Liver (tissue), 9 donors: ENCODE results near the gene CATSPER3. TPM values are rescaled to one million over a fixed set of nuclear protein-coding genes. Genes with fewer than 3 reads are reported as not detected.

Source experiments
- DNase-seq: peaks from one replicate; pipeline ENCODE4 v3.0.0-alpha.2; 2017; ENCODE audit warnings: low spot score
- H3K27ac ChIP-seq, 2 donors: one replicate each; pipeline ENCODE4 v1.7.0; 2013; ENCODE audit warnings: inconsistent platforms in 2 of 2, low read length in 2 of 2, control low read depth in 1 of 2, low read depth in 1 of 2, mild to moderate bottlenecking in 1 of 2
- H3K27me3 ChIP-seq, 4 donors: one replicate each; pipeline versions ENCODE4 v1.6.1 to v1.7.0; 2013; ENCODE audit warnings: low read length in 3 of 4, inconsistent platforms in 1 of 4, mild to moderate bottlenecking in 1 of 4, moderate library complexity in 1 of 4; ENCODE audit not compliant: control insufficient read depth in 4 of 4, insufficient read depth in 4 of 4
- H3K36me3 ChIP-seq, 4 donors: one replicate each; pipeline versions ENCODE4 v1.6.1 to v1.7.0; 2013; ENCODE audit warnings: low read length in 3 of 4, mild to moderate bottlenecking in 3 of 4, low read depth in 1 of 4, moderate library complexity in 1 of 4; ENCODE audit not compliant: control insufficient read depth in 4 of 4, insufficient read depth in 3 of 4
- H3K4me1 ChIP-seq, 4 donors: one replicate each; pipeline versions ENCODE4 v1.6.1 to v1.7.0; 2013; ENCODE audit warnings: low read length in 3 of 4, mild to moderate bottlenecking in 3 of 4, moderate library complexity in 1 of 4; ENCODE audit not compliant: control insufficient read depth in 4 of 4, insufficient read depth in 4 of 4
- H3K4me3 ChIP-seq, 3 donors: one replicate each; pipeline versions ENCODE4 v1.6.1 to v1.7.0; 2013; ENCODE audit warnings: low read length in 3 of 3, control low read depth in 1 of 3, low read depth in 1 of 3, mild to moderate bottlenecking in 1 of 3
- H3K9ac ChIP-seq, 2 donors: one replicate each; pipeline ENCODE4 v1.7.0; 2013; ENCODE audit warnings: low read length in 2 of 2, mild to moderate bottlenecking in 2 of 2, moderate library complexity in 2 of 2, control low read depth in 1 of 2, low read depth in 1 of 2
- H3K9me3 ChIP-seq, 4 donors: one replicate each; pipeline versions ENCODE4 v1.6.1 to v1.7.0; 2013; ENCODE audit warnings: low read length in 3 of 4; ENCODE audit not compliant: control insufficient read depth in 4 of 4
- FOXA1 ChIP-seq: IDR thresholded peaks from 2 replicates; pipeline ENCODE4 v1.6.1; 2016; ENCODE audit warnings: antibody characterized with exemption
- GABPA ChIP-seq, 2 donors: IDR thresholded peaks in 1 of 2; conservative IDR thresholded peaks in 1 of 2; 2 replicates each; pipeline ENCODE4 v1.6.1; 2016; ENCODE audit warnings: antibody characterized with exemption in 2 of 2, mild to moderate bottlenecking in 1 of 2, moderate library complexity in 1 of 2
- HNF4A ChIP-seq, 2 donors: conservative IDR thresholded peaks; 2 replicates each; pipeline ENCODE4 v1.6.1; 2016; ENCODE audit warnings: antibody characterized with exemption in 2 of 2, mild to moderate bottlenecking in 2 of 2
- HNF4G ChIP-seq: IDR thresholded peaks from 2 replicates; pipeline ENCODE4 v1.6.1; 2016; ENCODE audit warnings: antibody characterized with exemption
- JUND ChIP-seq, 2 donors: IDR thresholded peaks; 2 replicates each; pipeline ENCODE4 v1.6.1; 2016; ENCODE audit warnings: antibody characterized with exemption in 2 of 2
- NR2F2 ChIP-seq: IDR thresholded peaks from 2 replicates; pipeline ENCODE4 v1.6.1; 2016; ENCODE audit warnings: antibody characterized with exemption
- RAD21 ChIP-seq, 2 donors: IDR thresholded peaks; 2 replicates each; pipeline ENCODE4 v1.6.1; 2016; ENCODE audit warnings: antibody characterized with exemption in 2 of 2, mild to moderate bottlenecking in 2 of 2
- RXRA ChIP-seq, 2 donors: IDR thresholded peaks; 2 replicates each; pipeline ENCODE4 v1.6.1; 2017 to 2018; ENCODE audit warnings: antibody characterized with exemption in 2 of 2, mild to moderate bottlenecking in 1 of 2
- SP1 ChIP-seq: IDR thresholded peaks from 2 replicates; pipeline ENCODE4 v1.6.1; 2018; ENCODE audit warnings: antibody characterized with exemption, mild to moderate bottlenecking
- TAF1 ChIP-seq: conservative IDR thresholded peaks from 2 replicates; pipeline ENCODE4 v1.6.1; 2016; ENCODE audit warnings: antibody characterized with exemption, mild to moderate bottlenecking
- YY1 ChIP-seq: IDR thresholded peaks from 2 replicates; pipeline ENCODE4 v1.6.1; 2016; ENCODE audit warnings: antibody characterized with exemption, mild to moderate bottlenecking
- WGBS: extraction: QIAGEN DNeasy Blood & Tissue Kit; methylation state at CpG from one replicate; pipeline ENCODE4 v1.1.7; 2013; 5-methylcytosine and 5-hydroxymethylcytosine counted together
- polyA plus RNA-seq, 2 donors: library from polyadenylated mRNA; stranded (reverse) in 1 of 2; unstranded in 1 of 2; fragments of 200-250 nt in 1 of 2; fragments of >200 nt in 1 of 2; fragmentation: Nextera tagmentation in 1 of 2; extraction: Ambion mirVana in 1 of 2; gene quantifications; one replicate each; pipeline versions ENCODE4 v1.2.1 to v1.2.3, GENCODE V29; 2013 to 2015
- total RNA-seq, 2 donors: library from RNA; depleted of rRNA; stranded (reverse); fragments of >200 nt; gene quantifications; one replicate each; pipeline ENCODE4 v1.2.3, GENCODE V29; 2014
- TF ChIP-seq, protein P1 (sequence below): IDR thresholded peaks from 2 replicates; pipeline ENCODE4 v1.6.1; 2016; ENCODE audit warnings: antibody characterized with exemption, mild to moderate bottlenecking
- TF ChIP-seq, protein P2 (sequence below): IDR thresholded peaks from 2 replicates; pipeline ENCODE4 v1.6.1; 2016; ENCODE audit warnings: antibody characterized with exemption
- TF ChIP-seq, protein P3 (sequence below): fragments of 150-350 bp; IDR thresholded peaks from 2 replicates; pipeline ENCODE4 v1.5.1; 2017; ENCODE audit warnings: improper control_type of control experiment, low read depth, low read length; ENCODE audit not compliant: missing input control
- donor health status: healthy.
- donor health status: healthy.
- donor health status: healthy.
- donor health status: healthy.
- donor health status: healthy.

CATSPER3 gene
- total and polyA plus RNA-seq, 4 donors: 0.28 to 0.37 (median 0.34) TPM

DNA sequence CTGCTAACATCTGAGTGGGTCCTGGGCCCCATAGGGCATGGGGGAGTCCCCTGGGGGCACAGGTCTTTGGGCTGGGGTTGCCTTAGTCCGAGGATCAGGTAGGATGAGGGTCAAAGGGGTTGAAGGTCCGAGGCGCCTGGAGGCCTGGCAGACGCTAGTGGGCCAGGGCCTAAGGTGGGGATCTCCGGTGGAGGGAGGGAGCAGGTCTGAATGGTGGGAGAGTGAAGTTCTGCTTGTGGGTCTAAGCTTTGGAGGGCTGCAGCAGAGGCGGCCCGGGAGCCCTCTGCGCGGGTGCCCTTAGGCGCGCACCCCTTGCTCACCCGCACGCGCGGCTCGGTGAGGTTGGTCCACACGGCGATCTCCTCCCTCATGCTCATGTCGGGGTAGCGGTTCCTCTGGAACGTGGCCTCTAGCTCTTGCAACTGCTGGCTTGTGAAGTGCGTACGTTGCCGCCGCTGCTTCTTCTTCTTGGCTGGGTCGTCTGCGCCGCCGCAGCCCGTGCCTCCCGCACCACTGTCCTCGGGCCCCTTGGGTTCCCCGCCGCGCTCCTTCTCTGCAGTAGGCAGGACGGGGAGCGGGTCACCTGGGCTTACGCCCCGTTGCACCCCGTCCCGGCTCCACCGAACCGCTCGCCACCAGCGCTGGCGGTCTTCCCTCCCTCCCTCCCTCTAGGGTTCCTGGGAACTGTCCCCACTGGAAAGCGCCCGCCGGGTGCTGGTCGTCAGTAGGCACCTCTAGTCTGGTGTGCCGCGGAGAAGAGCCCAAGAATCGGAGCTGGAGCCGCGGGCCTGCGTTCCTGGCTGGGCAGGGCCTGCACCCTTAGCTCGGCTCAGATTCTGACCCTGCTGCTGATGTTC lies 63.5 kb downstream of the CATSPER3 start:
- Histone ChIP-seq H3K27me3 (peaks cover 0 to 38% (median 22%) of the 10 kb centered on the region in 4 donors), H3K4me1 (peaks cover 24 to 34% (median 25%) of the 10 kb centered on the region in 4 donors), H3K36me3 (no peaks in the 10 kb centered on the region), H3K9ac (peak overlapping the region in 1 of 2 donors; percentile 14), H3K27ac (no peak overlapping the region), H3K4me3 (peak overlapping the region; percentile 27 to 70 (median 39)), H3K9me3 (peaks cover 0 to 15% (median 5%) of the 10 kb centered on the region in 4 donors)
- no peak for DNase-seq
- TF ChIP-seq NR2F2 (no peak), GABPA (IDR thresholded peaks at IDR 0.05 in 1 of 2, conservative IDR thresholded peaks at IDR 0.05 in 1 of 2) (no peak), TAF1 (no peak), FOXA1 (no peak), SP1 (no peak), JUND (IDR thresholded peaks at IDR 0.05) (no peak), RXRA (IDR thresholded peaks at IDR 0.05) (no peak), RAD21 (IDR thresholded peaks at IDR 0.05) (no peak)
- TF ChIP-seq, protein P1, sequence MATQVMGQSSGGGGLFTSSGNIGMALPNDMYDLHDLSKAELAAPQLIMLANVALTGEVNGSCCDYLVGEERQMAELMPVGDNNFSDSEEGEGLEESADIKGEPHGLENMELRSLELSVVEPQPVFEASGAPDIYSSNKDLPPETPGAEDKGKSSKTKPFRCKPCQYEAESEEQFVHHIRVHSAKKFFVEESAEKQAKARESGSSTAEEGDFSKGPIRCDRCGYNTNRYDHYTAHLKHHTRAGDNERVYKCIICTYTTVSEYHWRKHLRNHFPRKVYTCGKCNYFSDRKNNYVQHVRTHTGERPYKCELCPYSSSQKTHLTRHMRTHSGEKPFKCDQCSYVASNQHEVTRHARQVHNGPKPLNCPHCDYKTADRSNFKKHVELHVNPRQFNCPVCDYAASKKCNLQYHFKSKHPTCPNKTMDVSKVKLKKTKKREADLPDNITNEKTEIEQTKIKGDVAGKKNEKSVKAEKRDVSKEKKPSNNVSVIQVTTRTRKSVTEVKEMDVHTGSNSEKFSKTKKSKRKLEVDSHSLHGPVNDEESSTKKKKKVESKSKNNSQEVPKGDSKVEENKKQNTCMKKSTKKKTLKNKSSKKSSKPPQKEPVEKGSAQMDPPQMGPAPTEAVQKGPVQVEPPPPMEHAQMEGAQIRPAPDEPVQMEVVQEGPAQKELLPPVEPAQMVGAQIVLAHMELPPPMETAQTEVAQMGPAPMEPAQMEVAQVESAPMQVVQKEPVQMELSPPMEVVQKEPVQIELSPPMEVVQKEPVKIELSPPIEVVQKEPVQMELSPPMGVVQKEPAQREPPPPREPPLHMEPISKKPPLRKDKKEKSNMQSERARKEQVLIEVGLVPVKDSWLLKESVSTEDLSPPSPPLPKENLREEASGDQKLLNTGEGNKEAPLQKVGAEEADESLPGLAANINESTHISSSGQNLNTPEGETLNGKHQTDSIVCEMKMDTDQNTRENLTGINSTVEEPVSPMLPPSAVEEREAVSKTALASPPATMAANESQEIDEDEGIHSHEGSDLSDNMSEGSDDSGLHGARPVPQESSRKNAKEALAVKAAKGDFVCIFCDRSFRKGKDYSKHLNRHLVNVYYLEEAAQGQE: no peak
- TF ChIP-seq, protein P2, sequence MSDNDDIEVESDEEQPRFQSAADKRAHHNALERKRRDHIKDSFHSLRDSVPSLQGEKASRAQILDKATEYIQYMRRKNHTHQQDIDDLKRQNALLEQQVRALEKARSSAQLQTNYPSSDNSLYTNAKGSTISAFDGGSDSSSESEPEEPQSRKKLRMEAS: no peak
- WGBS: 9% methylated on average over 57 of the region's 57 CpGs

DNA sequence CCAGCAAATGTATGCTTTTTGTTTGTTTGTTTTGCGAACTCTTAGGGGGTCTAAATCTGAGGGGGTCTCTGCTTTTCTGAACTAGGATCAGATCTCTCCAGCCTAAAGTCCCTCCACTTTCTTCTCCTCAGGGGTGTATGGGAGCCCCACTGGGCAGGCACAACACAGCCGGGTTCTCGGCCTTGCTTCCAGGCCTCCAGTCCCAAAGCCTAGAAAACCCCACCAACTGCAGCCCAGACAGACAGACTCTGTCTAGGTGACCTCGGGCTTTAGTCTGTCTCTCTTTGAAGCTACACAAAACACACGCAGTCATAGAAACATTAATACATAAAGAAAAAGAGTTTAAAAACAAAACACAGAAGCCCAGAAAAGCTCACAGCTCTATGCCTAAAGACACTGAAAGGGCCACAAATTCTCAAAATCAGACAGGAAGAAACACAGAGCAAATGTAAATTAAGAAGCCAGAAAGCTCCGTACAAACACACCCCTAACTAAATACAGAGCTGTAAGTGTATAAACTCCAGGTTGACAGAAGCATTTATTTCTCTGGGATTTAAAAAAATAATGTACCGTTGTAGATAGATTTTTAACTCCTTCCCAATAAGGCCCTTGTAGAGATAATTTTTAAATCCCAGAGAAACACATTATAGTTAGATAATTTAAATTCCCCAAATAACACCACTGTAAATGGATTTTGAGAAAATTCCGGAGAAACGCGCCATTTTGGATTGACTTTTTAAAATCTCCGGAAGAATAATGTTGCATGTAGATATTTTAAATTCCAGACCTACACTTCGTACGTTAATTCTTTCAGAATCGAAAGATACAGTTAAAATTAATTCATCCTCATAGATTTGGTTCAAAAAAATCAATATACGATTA lies 64.3 kb downstream of the CATSPER3 start:
- peaks cover 24 to 34% (median 25%) of the 10 kb centered on the region in 4 donors for H3K4me1 ChIP-seq

More for the DNA sequence above, 64.3 kb downstream of the CATSPER3 start:
- H3K9me3 ChIP-seq: peaks cover 0 to 15% (median 5%) of the 10 kb centered on the region in 4 donors
- no peak for DNase-seq
- no peak overlapping the region for H3K9ac ChIP-seq
- H3K4me3 ChIP-seq: no peak overlapping the region
- 28% methylated on average over 15 of the region's 15 CpGs for WGBS
- no peak for TF ChIP-seq NR2F2
- no peak for TF ChIP-seq HNF4A (conservative IDR thresholded peaks at IDR 0.05)
- TF ChIP-seq, protein P3, sequence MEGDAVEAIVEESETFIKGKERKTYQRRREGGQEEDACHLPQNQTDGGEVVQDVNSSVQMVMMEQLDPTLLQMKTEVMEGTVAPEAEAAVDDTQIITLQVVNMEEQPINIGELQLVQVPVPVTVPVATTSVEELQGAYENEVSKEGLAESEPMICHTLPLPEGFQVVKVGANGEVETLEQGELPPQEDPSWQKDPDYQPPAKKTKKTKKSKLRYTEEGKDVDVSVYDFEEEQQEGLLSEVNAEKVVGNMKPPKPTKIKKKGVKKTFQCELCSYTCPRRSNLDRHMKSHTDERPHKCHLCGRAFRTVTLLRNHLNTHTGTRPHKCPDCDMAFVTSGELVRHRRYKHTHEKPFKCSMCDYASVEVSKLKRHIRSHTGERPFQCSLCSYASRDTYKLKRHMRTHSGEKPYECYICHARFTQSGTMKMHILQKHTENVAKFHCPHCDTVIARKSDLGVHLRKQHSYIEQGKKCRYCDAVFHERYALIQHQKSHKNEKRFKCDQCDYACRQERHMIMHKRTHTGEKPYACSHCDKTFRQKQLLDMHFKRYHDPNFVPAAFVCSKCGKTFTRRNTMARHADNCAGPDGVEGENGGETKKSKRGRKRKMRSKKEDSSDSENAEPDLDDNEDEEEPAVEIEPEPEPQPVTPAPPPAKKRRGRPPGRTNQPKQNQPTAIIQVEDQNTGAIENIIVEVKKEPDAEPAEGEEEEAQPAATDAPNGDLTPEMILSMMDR: no peak
- TF ChIP-seq HNF4G: no peak
- TF ChIP-seq YY1: no peak
- no peak overlapping the region for H3K27ac ChIP-seq
- peaks cover 5 to 42% (median 25%) of the 10 kb centered on the region in 4 donors for H3K27me3 ChIP-seq
- H3K36me3 ChIP-seq: no peaks in the 10 kb centered on the region
